Naive thymus-derived CD8-positive, alpha-beta T cell (primary cell): Measurements from ENCODE around the gene ABLIM2. TPM values are rescaled to one million over a fixed set of nuclear protein-coding genes. Genes with fewer than 3 reads are reported as not detected.

ENCODE experiments used
- ATAC-seq, 2 donors: fragments of 150-1000 bp; cut with Tn5 transposase in 1 of 2; sonication (Bioruptor Pico), chemical (Tn5 transposase) in 1 of 2; 1 replicate in 1 of 2; 2 replicates in 1 of 2; pipeline ENCODE4 v1.10.0; 2021; ENCODE audit warnings: mild to moderate bottlenecking in 2 of 2, moderate library complexity in 2 of 2
- POLR2A ChIA-PET: fragments of 350-600 bp; sonication (Branson Sonifier 250); formaldehyde crosslinking; loops from one replicate; lab custom pipeline; 2021; ENCODE audit warnings: antibody characterized with exemption; lab: Charles Lee
- DNase-seq, 10 donors: peaks; one replicate each; pipeline versions ENCODE4 v3.0.0 to v3.0.0-alpha.2; 2020 to 2022
- H3K27ac Mint-ChIP-seq, 10 donors: one replicate each; pipeline ENCODE4 v1.8.0; 2020 to 2022; ENCODE audit warnings: mild to moderate bottlenecking in 10 of 10, mixed read lengths in 10 of 10, moderate library complexity in 4 of 10, inconsistent platforms in 1 of 10
- H3K27me3 Mint-ChIP-seq, 5 donors: one replicate each; pipeline ENCODE4 v1.8.0; 2021 to 2022; ENCODE audit warnings: mixed read lengths in 5 of 5
- H3K36me3 Mint-ChIP-seq, 3 donors: one replicate each; pipeline ENCODE4 v1.8.0; 2020 to 2022; ENCODE audit warnings: mixed read lengths in 3 of 3, mild to moderate bottlenecking in 2 of 3, inconsistent platforms in 1 of 3
- H3K4me1 Mint-ChIP-seq, 4 donors: one replicate each; pipeline ENCODE4 v1.8.0; 2021 to 2022; ENCODE audit warnings: mixed read lengths in 4 of 4
- H3K4me3 Mint-ChIP-seq, 10 donors: one replicate each; pipeline ENCODE4 v1.8.0; 2020 to 2022; ENCODE audit warnings: mild to moderate bottlenecking in 10 of 10, mixed read lengths in 10 of 10, moderate library complexity in 6 of 10, inconsistent platforms in 1 of 10
- H3K9me3 Mint-ChIP-seq, 9 donors: one replicate each; pipeline ENCODE4 v1.8.0; 2020 to 2022; ENCODE audit warnings: mixed read lengths in 9 of 9, mild to moderate bottlenecking in 3 of 9, inconsistent platforms in 1 of 9, moderate library complexity in 1 of 9
- polyA plus RNA-seq, 3 donors: library from polyadenylated mRNA; unstranded; fragments of 300-500 nt; fragmentation: Illumina TruSeq; gene quantifications; one replicate each; pipeline ENCODE4 v1.2.3, GENCODE V29; 2021
- total RNA-seq, 8 experiments: library from RNA in 2 of 8; stranded (reverse) in 2 of 8; gene quantifications; one replicate each; pipeline ENCODE4 v1.2.3 and lab custom pipeline; 2021 to 2026

ABLIM2 gene
- total and polyA plus RNA-seq, 5 experiments from 2014 or later, result 0.47 to 4.9 (median 2.4) TPM

- peaks cover 9 to 12% (median 11%) of the 10 kb centered on the region in 4 donors for H3K4me1 Mint-ChIP-seq
- ATAC-seq, result no peak
- peaks cover 5 to 45% (median 21%) of the 10 kb centered on the region in 5 donors for H3K27me3 Mint-ChIP-seq
- no peaks in the 10 kb centered on the region for H3K36me3 Mint-ChIP-seq
- no peak overlapping the region for H3K4me3 Mint-ChIP-seq
- POLR2A ChIA-PET, result no interaction called here
- H3K27ac Mint-ChIP-seq, result no peak overlapping the region
- H3K9me3 Mint-ChIP-seq, result no peaks in the 10 kb centered on the region
- no peak for DNase-seq
These were observed 118.8 kb downstream of the ABLIM2 start for GRCh38 chr4:8039853-8040252.

- no peak overlapping the region for H3K27ac Mint-ChIP-seq
- H3K9me3 Mint-ChIP-seq, result no peaks in the 10 kb centered on the region
- peaks cover 5 to 40% (median 21%) of the 10 kb centered on the region in 5 donors for H3K27me3 Mint-ChIP-seq
- no peaks in the 10 kb centered on the region for H3K36me3 Mint-ChIP-seq
- ATAC-seq, result no peak
- H3K4me1 Mint-ChIP-seq, result peaks cover 10 to 12% (median 10%) of the 10 kb centered on the region in 4 donors
- POLR2A ChIA-PET, result no interaction called here
- DNase-seq, result no peak
- H3K4me3 Mint-ChIP-seq, result no peak overlapping the region
These were observed 119.3 kb downstream of the ABLIM2 start for GRCh38 chr4:8039290-8039689.

GRCh38 chr4:8038719-8039251, 119.8 kb downstream of the ABLIM2 start:
- no peak overlapping the region for H3K27ac Mint-ChIP-seq
- POLR2A ChIA-PET, result no interaction called here
- ATAC-seq (no peak), DNase-seq (no peak)
- peaks cover 5 to 43% (median 21%) of the 10 kb centered on the region in 5 donors for H3K27me3 Mint-ChIP-seq
- H3K4me1 Mint-ChIP-seq, result peaks cover 10 to 16% (median 12%) of the 10 kb centered on the region in 4 donors
- H3K36me3 Mint-ChIP-seq, result no peaks in the 10 kb centered on the region
- no peak overlapping the region for H3K4me3 Mint-ChIP-seq
- H3K9me3 Mint-ChIP-seq, result no peaks in the 10 kb centered on the region

- POLR2A ChIA-PET, result no interaction called here
- no peak for ATAC-seq
- peaks cover 5 to 50% (median 21%) of the 10 kb centered on the region in 5 donors for H3K27me3 Mint-ChIP-seq
These were observed 120.5 kb downstream of the ABLIM2 start for GRCh38 chr4:8038083-8038482.

GRCh38 chr4:8037150-8037769, 121.4 kb downstream of the ABLIM2 start:
- POLR2A ChIA-PET, result no interaction called here
- no peak overlapping the region for H3K27ac Mint-ChIP-seq
- H3K9me3 Mint-ChIP-seq, result no peaks in the 10 kb centered on the region
- ATAC-seq, result no peak
- peaks cover 10 to 19% (median 13%) of the 10 kb centered on the region in 4 donors for H3K4me1 Mint-ChIP-seq
- peak in 1 of 10 donors; percentile 48 for DNase-seq
- H3K27me3 Mint-ChIP-seq, result peaks cover 5 to 53% (median 21%) of the 10 kb centered on the region in 5 donors
- H3K4me3 Mint-ChIP-seq, result peak overlapping the region in 1 of 10 donors; percentile 43
- H3K36me3 Mint-ChIP-seq, result no peaks in the 10 kb centered on the region

More at GRCh38 chr4:8038083-8038482, 120.5 kb downstream of the ABLIM2 start:
- Mint-ChIP-seq H3K36me3 (no peaks in the 10 kb centered on the region), H3K4me3 (peak overlapping the region in 1 of 10 donors; percentile 24), H3K9me3 (no peaks in the 10 kb centered on the region), H3K4me1 (peaks cover 10 to 19% (median 13%) of the 10 kb centered on the region in 4 donors), H3K27ac (peak overlapping the region in 1 of 10 donors; percentile 60)
- DNase-seq, result peak in 1 of 10 donors; percentile 18

GRCh38 chr4:8035371-8035780, 123.2 kb downstream of the ABLIM2 start:
- Mint-ChIP-seq H3K4me3 (peak overlapping the region in 9 of 10 donors; percentile 24 to 68 (median 52)), H3K27me3 (peaks cover 5 to 61% (median 21%) of the 10 kb centered on the region in 5 donors), H3K27ac (peak overlapping the region in 5 of 10 donors; percentile 16 to 73 (median 48)), H3K9me3 (no peaks in the 10 kb centered on the region), H3K4me1 (peaks cover 10 to 19% (median 13%) of the 10 kb centered on the region in 4 donors), H3K36me3 (peaks cover 0 to 2% (median 0%) of the 10 kb centered on the region in 3 donors)
- DNase-seq, result peak in 3 of 10 donors; percentile 8 to 11 (median 9)
- peak; percentile 14 to 53 for ATAC-seq
- POLR2A ChIA-PET, result no interaction called here

GRCh38 chr4:8033829-8034528, 124.6 kb downstream of the ABLIM2 start:
- ATAC-seq, result no peak
- H3K36me3 Mint-ChIP-seq, result peaks cover 0 to 2% (median 0%) of the 10 kb centered on the region in 3 donors
- peaks cover 2 to 47% (median 18%) of the 10 kb centered on the region in 5 donors for H3K27me3 Mint-ChIP-seq
- POLR2A ChIA-PET, result no interaction called here
- no peak for DNase-seq
- H3K9me3 Mint-ChIP-seq, result no peaks in the 10 kb centered on the region
- H3K4me1 Mint-ChIP-seq, result peaks cover 10 to 19% (median 13%) of the 10 kb centered on the region in 4 donors
- peak overlapping the region in 3 of 10 donors; percentile 18 to 41 (median 33) for H3K4me3 Mint-ChIP-seq
- H3K27ac Mint-ChIP-seq, result peak overlapping the region in 1 of 10 donors; percentile 64

- DNase-seq, result no peak
- peaks cover 0 to 39% (median 12%) of the 10 kb centered on the region in 5 donors for H3K27me3 Mint-ChIP-seq
- ATAC-seq, result no peak
- peaks cover 10 to 19% (median 13%) of the 10 kb centered on the region in 4 donors for H3K4me1 Mint-ChIP-seq
- POLR2A ChIA-PET, result no interaction called here
- no peak overlapping the region for H3K4me3 Mint-ChIP-seq
- no peaks in the 10 kb centered on the region for H3K9me3 Mint-ChIP-seq
- peaks cover 0 to 2% (median 0%) of the 10 kb centered on the region in 3 donors for H3K36me3 Mint-ChIP-seq
- H3K27ac Mint-ChIP-seq, result no peak overlapping the region
These were observed 125.4 kb downstream of the ABLIM2 start for GRCh38 chr4:8033067-8033755.

- no peak for ATAC-seq
- no peak for DNase-seq
- Mint-ChIP-seq H3K4me1 (peaks cover 8 to 19% (median 13%) of the 10 kb centered on the region in 4 donors), H3K4me3 (no peak overlapping the region), H3K27ac (peak overlapping the region in 1 of 10 donors; percentile 28), H3K27me3 (peaks cover 0 to 31% (median 6%) of the 10 kb centered on the region in 5 donors), H3K36me3 (peaks cover 0 to 2% (median 0%) of the 10 kb centered on the region in 3 donors), H3K9me3 (no peaks in the 10 kb centered on the region)
- POLR2A ChIA-PET, result no interaction called here
These were observed 126.2 kb downstream of the ABLIM2 start for GRCh38 chr4:8032381-8032780.

- no peak for ATAC-seq
- H3K9me3 Mint-ChIP-seq, result no peaks in the 10 kb centered on the region
- H3K4me1 Mint-ChIP-seq, result peaks cover 2 to 11% (median 7%) of the 10 kb centered on the region in 4 donors
These were observed 128.4 kb downstream of the ABLIM2 start for GRCh38 chr4:8030121-8030781.

GRCh38 chr4:8029689-8030088, 128.9 kb downstream of the ABLIM2 start:
- H3K4me3 Mint-ChIP-seq, result no peak overlapping the region
- peaks cover 0 to 7% (median 3%) of the 10 kb centered on the region in 4 donors for H3K4me1 Mint-ChIP-seq
- no peak overlapping the region for H3K27ac Mint-ChIP-seq
- DNase-seq (no peak), ATAC-seq (no peak)
- H3K27me3 Mint-ChIP-seq, result peaks cover 0 to 22% (median 0%) of the 10 kb centered on the region in 5 donors
- H3K9me3 Mint-ChIP-seq, result no peaks in the 10 kb centered on the region
- peaks cover 0 to 2% (median 0%) of the 10 kb centered on the region in 3 donors for H3K36me3 Mint-ChIP-seq
- POLR2A ChIA-PET, result no interaction called here

More at GRCh38 chr4:8030121-8030781, 128.4 kb downstream of the ABLIM2 start:
- DNase-seq, result no peak
- POLR2A ChIA-PET, result no interaction called here
- H3K4me3 Mint-ChIP-seq, result no peak overlapping the region
- peaks cover 0 to 2% (median 0%) of the 10 kb centered on the region in 3 donors for H3K36me3 Mint-ChIP-seq
- peaks cover 0 to 26% (median 2%) of the 10 kb centered on the region in 5 donors for H3K27me3 Mint-ChIP-seq
- no peak overlapping the region for H3K27ac Mint-ChIP-seq
